ENCODE measurements around the gene OR52D1. TPM values are rescaled to one million over a fixed set of nuclear protein-coding genes. Genes with fewer than 3 reads are reported as not detected.

Gene OR52D1
- total and polyA plus RNA-seq, 9 of the 15 experiments (the other 6 are each of a cell fraction or from before 2014, with no cell fraction given): 0.14 to 1.3 (median 0.97) TPM; not detected in 6

- no peaks in the 10 kb centered on the region for H3K36me3 ChIP-seq (ENCODE audit: control insufficient read depth, insufficient read depth, low read length)
- H3K9ac ChIP-seq (ENCODE audit: insufficient read depth in 1 of 2, low read depth in 2 of 2, low read length in 2 of 2): 0 out of 4 replicates have a peak overlapping the region, but pooled peaks of 1 of the 2 experiments have one; percentile 7
- CTCF ChIA-PET (ENCODE audit: low intra/inter-chr PET ratio): no interaction called here
- intact Hi-C loops (cut with micrococcal nuclease) (no loop called here), in situ Hi-C loops (cut with MboI) (no loop called here)
- BruUV-seq (replicated peaks): no TSS peak
- H2AFZ ChIP-seq (ENCODE audit: low read depth, low read length): no peak overlapping the region
- H3K4me2 ChIP-seq (ENCODE audit: insufficient read depth, low read length): no peak overlapping the region
- DNase-seq (ENCODE audit: extremely low read depth in 1 of 4, low spot score in 3 of 4) (no peak), FAIRE-seq (no peak), ATAC-seq (no peak)
- no peaks in the 10 kb centered on the region for H4K20me1 ChIP-seq (replicated peaks; ENCODE audit: control insufficient read depth, insufficient read depth, low read length)
- no peak overlapping the region for H3K27ac ChIP-seq (ENCODE audit: extremely low read depth, low read depth, low read length)
- peaks cover 0 to 7% of the 10 kb centered on the region in 2 experiments; a peak in 1 of 5 replicates for H3K27me3 ChIP-seq (ENCODE audit: control insufficient read depth in 2 of 2, insufficient read depth in 2 of 2, low read length in 2 of 2)
- no peaks in the 10 kb centered on the region for H3K9me1 ChIP-seq (ENCODE audit: control insufficient read depth, insufficient read depth, low read length)
- POLR2A ChIA-PET: interaction anchor here (0.9 to 1.7 kb wide), 3 partner anchors 10 to 22 kb away, joined by 3 to 17 read pairs (median 6); no protein-coding TSS in a partner anchor
- 54% methylated on average over 5 of the region's 5 CpGs for WGBS (ENCODE audit: insufficient coverage, low coverage, missing lambda C conversion rate)
- peaks cover 0 to 21% of the 10 kb centered on the region in 2 experiments; a peak in 4 of 5 replicates for H3K4me1 ChIP-seq (replicated peaks in 1 of 2; ENCODE audit: control insufficient read depth in 2 of 2, insufficient read depth in 2 of 2, low read length in 2 of 2)
- H3K4me3 ChIP-seq: no peak overlapping the region
- H3K9me3 ChIP-seq (replicated peaks; ENCODE audit: control insufficient read depth, insufficient read depth, low read depth, low read length): no peaks in the 10 kb centered on the region
- H3K79me2 ChIP-seq (ENCODE audit: control insufficient read depth, insufficient read depth, low read length): no peaks in the 10 kb centered on the region
- TF ChIP-seq PYGO2 (tag; IDR thresholded peaks at IDR 0.05) (no peak), ZNF395 (CRISPR knock-in tag; IDR thresholded peaks at IDR 0.05) (no peak)
- TF ChIP-seq, protein P1, sequence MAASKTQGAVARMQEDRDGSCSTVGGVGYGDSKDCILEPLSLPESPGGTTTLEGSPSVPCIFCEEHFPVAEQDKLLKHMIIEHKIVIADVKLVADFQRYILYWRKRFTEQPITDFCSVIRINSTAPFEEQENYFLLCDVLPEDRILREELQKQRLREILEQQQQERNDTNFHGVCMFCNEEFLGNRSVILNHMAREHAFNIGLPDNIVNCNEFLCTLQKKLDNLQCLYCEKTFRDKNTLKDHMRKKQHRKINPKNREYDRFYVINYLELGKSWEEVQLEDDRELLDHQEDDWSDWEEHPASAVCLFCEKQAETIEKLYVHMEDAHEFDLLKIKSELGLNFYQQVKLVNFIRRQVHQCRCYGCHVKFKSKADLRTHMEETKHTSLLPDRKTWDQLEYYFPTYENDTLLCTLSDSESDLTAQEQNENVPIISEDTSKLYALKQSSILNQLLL (CRISPR knock-in tag; IDR thresholded peaks at IDR 0.05; ENCODE audit: borderline replicate concordance): no peak
- TF ChIP-seq, protein P2, sequence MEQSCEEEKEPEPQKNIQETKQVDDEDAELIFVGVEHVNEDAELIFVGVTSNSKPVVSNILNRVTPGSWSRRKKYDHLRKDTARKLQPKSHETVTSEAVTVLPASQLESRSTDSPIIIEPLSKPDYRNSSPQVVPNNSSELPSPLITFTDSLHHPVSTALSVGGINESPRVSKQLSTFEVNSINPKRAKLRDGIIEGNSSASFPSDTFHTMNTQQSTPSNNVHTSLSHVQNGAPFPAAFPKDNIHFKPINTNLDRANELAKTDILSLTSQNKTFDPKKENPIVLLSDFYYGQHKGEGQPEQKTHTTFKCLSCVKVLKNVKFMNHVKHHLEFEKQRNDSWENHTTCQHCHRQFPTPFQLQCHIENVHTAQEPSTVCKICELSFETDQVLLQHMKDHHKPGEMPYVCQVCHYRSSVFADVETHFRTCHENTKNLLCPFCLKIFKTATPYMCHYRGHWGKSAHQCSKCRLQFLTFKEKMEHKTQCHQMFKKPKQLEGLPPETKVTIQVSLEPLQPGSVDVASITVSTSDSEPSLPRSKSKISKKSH (CRISPR knock-in tag; IDR thresholded peaks at IDR 0.05): no peak
These were observed 39.2 kb downstream of the OR52D1 start for GRCh38 chr11:5527716-5528115.

Measured in K562 (cell line).